ENCODE data around the gene QRICH2. TPM values are rescaled to one million over a fixed set of nuclear protein-coding genes. Genes with fewer than 3 reads are reported as not detected.

QRICH2 gene
- total and polyA plus RNA-seq, 9 of the 15 experiments (the other 6 are each of a cell fraction or from before 2014, with no cell fraction given): 0.03 to 1.6 (median 0.81) TPM

- TF ChIP-seq MXD1 (CRISPR knock-in tag; IDR thresholded peaks at IDR 0.05; ENCODE audit: borderline replicate concordance, poor library complexity, severe bottlenecking): no peak
- TF ChIP-seq ELF4 (CRISPR knock-in tag; IDR thresholded peaks at IDR 0.05): no peak
- peak; percentile 55; the same call in 1 of the 2 replicates for TF ChIP-seq ETV1 (tag; conservative IDR thresholded peaks at IDR 0.05; ENCODE audit: low read depth)
- TF ChIP-seq GTF2F1 (IDR thresholded peaks at IDR 0.05; ENCODE audit: low read depth, low read length): no peak
- TF ChIP-seq ZNF140 (CRISPR knock-in tag; IDR thresholded peaks at IDR 0.05): no peak
- peak; percentile 60; the same call in 1 of the 2 replicates for TF ChIP-seq ETV5 (CRISPR knock-in tag; IDR thresholded peaks at IDR 0.05; ENCODE audit: low read depth)
- TF ChIP-seq E2F1 (CRISPR knock-in tag; IDR thresholded peaks at IDR 0.05): 0 out of 2 replicates have a peak, but pooled peaks have one; percentile 74
- TF ChIP-seq AFF1 (IDR thresholded peaks at IDR 0.05; ENCODE audit: low read depth in 1 of 2, partially characterized antibody in 2 of 2): peak in 1 of 2 experiments; percentile 64
- TF ChIP-seq MCM3 (IDR thresholded peaks at IDR 0.05): no peak
- no peak for TF ChIP-seq SNAPC5 (CRISPR knock-in tag; IDR thresholded peaks at IDR 0.05)
- no peak for TF ChIP-seq ZC3H11A (IDR thresholded peaks at IDR 0.05; ENCODE audit: low read depth, low read length)
- TF ChIP-seq ZNF518B (CRISPR knock-in tag; IDR thresholded peaks at IDR 0.05): no peak
- TF ChIP-seq ZNF274 (IDR thresholded peaks at IDR 0.05; ENCODE audit: borderline replicate concordance, low read depth, low read length): no peak
- no peak for TF ChIP-seq KLF16 (IDR thresholded peaks at IDR 0.05)
- no peak for TF ChIP-seq TCF3 (CRISPR knock-in tag; IDR thresholded peaks at IDR 0.05)
Observed at GRCh38 chr17:76353599-76354316, 45.7 kb upstream of the QRICH2 start, which contains the start of gene PRPSAP1 (continued).

Measured in K562 (cell line).